DMS114 treated with DMSO at 0.1 percent for 48 hours (cell line): Measurements from ENCODE around the gene BCAP31.
"Not testable (repeated sequence)": the region's sequence is repeated elsewhere in the genome, so short reads cannot be mapped to it uniquely, and the experiment has no call there.

Experiments used
- DNase-seq: peaks from one replicate; lab custom pipeline; 2025; ENCODE audit not compliant: unreplicated experiment; lab: John Stamatoyannopoulos, UW

The BCAP31 gene

DNA sequence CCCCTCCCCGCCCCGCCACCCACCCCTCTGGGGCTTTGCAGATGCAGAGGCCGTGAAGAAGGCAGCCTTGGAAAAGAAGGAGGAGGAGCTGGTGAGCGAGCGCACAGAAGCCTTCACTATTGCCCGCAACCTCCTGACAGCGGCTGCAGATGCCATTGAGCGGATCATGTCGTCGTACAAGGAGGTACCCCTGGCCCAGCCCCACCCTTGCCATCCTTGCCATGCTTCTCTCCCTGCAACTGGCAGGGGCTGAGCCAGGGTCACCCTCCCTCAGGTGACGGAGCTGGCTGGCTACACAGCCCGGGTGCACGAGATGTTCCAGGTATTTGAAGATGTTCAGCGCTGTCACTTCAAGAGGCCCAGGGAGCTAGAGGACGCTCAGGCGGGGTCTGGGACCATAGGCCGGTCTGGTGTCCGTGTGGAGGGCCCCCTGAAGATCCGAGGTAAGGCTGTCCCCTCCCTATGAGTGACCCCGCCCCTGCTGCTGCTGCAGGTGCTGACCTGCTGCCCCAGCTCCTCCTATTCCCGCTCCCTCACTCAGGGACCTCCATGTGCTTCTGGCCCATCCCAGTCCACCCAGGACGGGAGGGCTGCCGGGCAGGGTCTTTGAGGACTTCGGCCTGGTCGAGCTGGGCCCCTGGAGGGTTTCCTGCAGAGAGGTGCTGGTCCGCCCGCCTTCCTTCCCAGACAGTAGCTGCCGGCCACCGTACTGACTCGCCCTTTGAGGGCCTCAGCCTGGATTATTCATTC lies 12.1 kb upstream of the BCAP31 start:
- DNase-seq = no peak

DNA sequence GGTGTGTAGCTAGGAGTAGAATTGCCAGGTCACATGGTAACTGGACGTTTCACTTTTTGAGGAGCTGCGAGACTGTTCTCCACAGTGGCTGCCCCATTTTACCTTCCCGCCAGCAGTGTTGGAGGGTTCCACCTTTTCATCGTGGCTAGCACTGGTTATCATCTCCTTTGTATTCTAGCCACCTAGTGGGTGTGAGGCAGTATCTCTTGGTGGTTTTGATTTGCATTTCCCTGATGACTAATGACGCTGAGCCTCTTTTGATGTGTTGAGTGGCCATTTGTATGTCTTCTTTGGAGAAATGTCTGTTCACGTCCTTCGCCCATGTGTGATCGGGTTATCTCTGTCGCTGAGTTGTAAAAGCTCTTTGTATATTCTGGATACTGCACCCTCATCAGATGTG lies 11.1 kb upstream of the BCAP31 start:
- no peak for DNase-seq

DNA sequence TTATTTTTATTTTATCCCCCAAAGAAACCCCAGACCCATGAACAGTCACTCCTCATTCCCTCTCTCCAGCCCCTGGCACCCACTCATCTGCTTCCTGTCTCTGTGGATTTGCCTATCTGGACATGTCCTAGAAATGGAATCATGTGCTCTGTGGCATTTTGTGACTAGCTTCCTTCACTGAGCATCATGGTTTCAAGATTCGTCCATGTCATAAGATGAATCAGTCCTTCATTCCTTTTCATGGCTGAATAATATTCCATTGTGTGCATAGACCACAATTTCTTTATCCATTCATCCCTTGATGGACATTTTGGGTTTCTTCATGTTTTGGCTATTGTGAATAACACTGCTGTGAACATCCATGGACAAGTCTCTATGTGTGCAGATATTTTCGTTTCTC lies 10.7 kb upstream of the BCAP31 start:
- no peak for DNase-seq

DNA sequence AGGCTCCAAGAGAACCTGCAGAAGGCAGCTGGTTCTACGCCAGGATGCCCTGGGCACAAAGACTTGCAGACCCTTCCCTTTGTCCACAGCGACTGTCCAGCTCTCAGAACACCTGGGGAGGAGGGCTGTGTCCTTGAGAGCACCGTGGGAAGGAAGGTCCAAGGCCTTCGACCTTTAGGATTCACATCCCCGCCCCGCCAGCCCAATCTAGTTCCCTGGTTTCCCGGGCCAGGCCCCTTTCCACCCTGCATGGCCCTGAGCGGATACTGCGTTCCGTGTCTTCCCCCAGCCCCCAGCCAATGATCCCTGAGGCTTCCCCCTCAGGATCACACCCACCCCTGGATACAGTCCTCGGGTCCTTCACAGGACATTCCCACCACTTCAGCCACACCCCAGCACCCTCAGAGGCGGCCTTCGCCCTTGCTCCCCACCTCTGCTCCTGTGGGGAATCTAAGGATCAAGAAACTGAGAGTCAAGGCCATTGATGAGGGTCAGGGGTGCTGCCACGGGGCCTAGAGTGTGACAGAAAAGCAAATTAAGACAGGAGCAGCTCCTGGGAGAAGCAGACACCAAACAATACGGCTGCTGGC lies 9.6 kb upstream of the BCAP31 start:
- no peak for DNase-seq

DNA sequence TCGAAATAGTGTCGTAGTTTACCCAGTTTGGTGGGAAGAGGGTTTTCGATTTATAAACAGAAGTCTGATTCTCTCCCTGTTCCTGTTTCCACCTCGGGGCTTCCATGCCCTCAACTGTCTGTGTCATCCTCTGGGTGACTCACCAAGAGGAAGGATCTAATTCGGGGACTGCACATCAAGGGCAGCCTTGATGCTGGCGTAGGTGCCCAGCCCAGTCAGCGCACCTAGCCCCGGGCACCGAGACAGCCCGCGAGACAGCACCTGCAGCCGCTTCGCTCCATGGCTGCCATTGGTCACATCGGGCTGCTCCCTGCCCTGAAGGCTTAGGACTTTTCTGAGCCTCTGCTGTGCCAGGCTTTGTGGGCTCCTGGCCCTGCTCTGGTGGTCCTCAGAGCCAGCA lies 8.2 kb upstream of the BCAP31 start:
- DNase-seq = no peak

DNA sequence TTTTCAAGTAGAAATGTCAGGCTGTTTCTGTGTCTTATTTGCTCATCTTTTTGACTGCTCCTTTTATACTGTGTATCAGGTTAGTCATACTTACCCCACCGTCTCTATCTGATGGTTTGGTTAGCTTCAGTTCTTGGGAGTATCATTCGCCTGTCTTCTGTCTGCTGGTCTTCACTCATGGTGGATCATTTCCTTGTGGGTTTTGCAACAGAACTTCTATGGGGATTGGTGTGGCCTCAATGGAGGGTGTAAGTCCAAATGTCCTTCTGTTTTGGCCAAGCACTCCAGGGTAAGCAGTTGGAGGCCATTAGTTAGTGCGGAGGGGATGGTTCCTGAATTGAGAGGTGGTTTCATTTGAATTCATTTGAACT lies 7.6 kb upstream of the BCAP31 start:
- DNase-seq = no peak

DNA sequence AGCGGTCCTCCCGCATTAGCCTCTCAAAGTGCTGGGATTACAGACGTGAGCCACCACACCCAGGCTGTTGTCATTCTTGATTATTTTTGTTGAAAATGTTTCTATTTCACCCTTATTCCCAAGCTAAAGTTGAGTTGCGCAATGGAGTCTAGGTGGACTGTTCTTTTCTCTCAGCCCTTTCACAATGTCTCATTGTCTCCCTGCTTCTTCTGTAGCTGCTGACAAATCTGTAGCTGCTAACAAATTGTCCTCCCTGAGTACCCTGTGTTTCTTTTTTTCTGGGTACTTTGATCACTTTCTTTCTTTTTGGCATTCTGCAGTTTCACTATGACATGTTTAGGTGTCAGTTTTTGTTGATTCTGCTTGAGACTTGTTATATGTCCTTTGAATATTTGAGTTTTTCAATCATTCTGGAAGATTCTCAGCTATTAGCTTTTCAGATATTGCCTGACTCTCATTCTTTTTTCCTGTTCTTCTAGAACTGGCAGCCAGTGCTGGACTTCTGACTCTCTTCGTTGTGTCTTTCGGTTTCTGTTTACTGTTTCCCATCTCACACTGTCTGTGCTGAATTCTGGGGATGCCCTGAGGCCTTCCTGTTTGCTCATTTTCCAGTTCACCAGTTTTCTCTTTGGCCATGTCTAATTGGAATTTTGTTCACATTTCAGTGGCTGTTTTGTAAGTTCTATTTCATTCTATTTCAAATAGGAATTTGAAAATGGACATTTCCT lies 7.1 kb upstream of the BCAP31 start:
- no peak for DNase-seq

DNA sequence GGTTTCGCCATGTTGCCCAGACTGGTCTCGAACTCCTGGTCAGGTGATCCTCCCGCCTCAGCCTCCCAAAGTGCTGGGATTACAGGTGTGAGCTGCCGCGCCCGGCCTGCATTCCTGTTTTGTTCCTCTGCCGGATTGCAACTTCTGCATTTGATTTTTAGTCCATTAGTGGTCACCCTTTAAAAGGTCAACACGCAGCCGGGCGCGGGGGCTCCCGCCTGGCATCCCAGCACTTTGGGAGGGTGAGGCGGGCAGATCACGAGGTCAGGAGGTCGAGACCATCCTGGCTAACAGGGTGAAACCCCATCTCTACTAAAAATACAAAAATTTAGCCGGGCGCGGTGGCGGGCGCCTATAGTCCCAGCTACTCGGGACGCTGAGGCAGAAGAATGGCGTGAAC lies 5.9 kb upstream of the BCAP31 start:
- not testable (repeated sequence) for DNase-seq

DNA sequence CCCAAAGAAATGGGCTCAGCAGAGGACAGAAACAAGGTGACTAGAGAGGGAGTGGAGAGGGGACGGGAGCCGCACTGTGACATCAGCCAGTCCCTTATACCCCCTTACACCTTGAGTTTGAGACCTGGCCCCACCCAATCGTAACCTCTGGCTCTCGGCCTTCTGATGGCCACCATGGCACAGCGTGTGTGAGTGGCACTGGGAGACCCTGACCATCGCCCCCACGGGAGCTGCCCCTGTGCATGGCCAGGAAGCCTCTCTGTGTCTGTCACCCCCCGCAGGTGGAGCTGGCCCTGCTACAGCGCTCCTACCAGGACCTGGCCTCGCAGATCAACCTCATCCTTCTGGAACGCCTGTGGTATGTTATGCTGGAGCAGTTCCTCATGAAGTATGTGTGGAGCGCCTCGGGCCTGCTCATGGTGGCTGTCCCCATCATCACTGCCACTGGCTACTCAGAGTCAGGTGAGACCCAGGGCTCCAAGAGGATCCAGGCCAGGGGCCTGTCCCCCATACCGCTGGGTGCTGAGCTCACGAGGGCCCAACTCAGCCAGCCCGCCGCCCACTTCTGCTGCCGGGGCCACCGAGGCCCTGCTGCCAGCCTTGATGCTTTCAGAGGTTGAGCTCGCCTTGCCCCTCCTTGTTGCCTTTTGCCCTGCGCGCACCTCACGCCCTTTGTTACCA lies 4.9 kb upstream of the BCAP31 start:
- DNase-seq = no peak

DNA sequence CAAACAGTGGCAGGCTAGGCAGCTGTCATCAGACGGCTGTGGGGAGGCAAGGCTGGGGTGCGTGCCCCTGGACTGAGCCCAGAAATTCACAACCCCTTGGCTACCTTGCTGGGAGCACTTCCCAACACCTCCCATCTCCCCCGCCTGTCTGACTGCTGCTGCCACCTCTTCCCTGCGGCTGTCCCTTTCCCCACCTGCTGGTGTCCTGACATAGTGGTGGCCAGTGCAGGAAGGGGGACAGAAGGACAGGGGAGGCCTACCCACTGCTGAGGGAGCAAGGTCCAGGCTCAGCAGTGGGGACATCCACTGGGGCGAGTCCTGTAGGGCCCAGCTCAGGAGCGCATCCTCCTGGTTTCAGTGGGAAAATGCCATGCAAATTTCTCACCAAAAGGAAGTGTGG lies 3.9 kb upstream of the BCAP31 start:
- DNase-seq = no peak

DNA sequence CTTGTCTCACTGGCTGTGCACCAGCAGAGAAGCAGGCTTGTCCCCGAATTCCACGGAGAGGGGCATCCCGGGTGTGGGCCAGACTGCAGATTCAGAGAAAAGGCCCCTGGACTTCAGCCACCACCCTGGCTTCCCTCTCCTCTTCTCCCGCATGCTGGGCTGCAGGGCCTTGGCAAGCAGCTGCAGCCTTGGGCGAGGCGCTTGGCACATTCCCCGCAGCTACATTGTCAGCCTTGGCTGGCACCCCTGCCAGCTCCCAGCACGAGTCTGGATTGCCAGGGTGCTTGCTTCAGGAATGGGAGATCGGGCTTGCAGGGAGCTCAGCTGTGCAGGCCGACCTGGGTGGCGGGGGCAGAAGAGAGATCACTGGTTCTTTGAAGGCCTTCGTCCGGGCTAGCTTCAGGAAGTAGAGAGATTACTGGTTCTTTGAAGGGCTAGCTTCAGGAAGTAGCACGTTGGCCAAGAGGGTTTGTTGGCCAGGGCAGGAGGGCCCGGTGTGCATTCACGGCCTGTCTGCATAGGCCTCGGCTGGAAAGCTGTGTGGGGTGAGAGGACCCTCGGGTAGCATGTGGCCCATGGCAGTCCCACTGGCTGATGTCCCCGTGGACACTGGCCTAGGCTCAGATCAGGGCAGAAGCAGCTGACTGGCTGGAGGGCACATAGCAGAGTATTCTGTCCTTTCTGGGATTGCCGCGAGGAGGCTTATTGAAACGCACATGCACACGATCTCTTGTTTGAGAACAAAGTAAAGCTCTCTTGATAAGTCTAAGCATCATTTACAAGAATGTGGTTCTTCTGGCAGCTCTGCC lies 3.1 kb upstream of the BCAP31 start:
- DNase-seq = no peak

DNA sequence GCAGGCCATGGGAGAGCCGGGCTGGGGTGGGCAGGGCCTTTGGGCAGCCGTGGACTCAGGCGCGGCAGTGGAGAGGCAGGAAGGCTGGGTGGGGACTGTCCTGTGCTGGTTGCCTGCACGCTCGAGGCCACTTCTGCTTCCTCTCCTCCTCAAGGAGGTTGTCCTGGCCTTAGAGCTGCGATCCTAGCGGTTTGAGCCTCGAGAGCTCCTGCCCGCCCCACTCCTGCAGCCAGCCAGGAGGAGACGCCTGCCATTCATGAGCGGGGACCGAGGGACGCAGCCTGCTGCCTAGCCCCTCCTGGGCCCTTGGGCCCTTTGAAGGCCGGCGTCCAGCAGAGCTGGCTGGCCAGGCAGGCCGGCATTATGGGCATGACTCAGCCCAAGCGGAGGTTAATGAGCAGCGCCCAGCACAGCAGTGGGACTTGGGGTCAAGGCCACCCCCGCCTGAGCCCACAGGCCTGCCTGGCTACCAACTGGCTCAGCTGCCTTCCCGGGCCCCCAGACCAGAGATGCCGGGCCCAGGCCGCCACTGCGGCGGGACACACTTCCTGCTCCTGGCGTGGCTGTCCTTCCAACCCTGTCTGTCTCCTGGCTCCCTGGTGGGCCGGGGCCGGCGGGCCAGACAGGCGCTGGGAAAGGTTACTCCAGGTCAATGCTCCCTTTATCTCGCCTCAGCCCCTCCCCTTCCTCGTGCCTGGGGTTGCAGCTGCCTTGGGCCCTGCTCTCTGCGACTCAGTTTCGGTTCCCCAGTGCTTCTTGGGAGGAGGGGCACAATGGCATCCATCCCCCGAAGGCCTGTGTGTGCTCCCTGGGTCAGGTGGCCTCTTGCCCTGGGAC lies 2.3 kb upstream of the BCAP31 start:
- DNase-seq = no peak

DNA sequence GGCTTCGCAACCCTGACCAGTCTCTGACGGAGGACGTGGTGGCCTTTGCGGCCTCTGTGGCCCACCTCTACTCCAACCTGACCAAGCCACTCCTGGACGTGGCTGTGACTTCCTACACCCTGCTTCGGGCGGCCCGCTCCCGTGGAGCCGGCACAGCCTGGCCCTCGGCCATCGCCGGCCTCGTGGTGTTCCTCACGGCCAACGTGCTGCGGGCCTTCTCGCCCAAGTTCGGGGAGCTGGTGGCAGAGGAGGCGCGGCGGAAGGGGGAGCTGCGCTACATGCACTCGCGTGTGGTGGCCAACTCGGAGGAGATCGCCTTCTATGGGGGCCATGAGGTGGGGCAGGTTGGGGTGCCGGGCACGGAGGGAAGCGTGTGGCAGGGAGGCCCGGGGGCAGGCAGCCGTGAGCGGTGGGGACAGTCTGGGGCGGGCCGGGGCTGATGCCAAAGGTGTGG lies 1.7 kb upstream of the BCAP31 start:
- DNase-seq = no peak

DNA sequence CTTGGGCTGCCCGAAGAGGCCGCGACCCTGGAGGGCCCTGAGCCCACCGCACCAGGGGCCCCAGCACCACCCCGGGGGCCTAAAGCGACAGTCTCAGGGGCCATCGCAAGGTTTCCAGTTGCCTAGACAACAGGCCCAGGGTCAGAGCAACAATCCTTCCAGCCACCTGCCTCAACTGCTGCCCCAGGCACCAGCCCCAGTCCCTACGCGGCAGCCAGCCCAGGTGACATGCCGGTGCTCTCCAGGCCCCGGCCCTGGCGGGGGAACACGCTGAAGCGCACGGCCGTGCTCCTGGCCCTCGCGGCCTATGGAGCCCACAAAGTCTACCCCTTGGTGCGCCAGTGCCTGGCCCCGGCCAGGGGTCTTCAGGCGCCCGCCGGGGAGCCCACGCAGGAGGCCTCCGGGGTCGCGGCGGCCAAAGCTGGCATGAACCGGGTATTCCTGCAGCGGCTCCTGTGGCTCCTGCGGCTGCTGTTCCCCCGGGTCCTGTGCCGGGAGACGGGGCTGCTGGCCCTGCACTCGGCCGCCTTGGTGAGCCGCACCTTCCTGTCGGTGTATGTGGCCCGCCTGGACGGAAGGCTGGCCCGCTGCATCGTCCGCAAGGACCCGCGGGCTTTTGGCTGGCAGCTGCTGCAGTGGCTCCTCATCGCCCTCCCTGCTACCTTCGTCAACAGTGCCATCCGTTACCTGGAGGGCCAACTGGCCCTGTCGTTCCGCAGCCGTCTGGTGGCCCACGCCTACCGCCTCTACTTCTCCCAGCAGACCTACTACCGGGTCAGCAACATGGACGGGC lies 1.0 kb upstream of the BCAP31 start:
- DNase-seq = no peak

DNA sequence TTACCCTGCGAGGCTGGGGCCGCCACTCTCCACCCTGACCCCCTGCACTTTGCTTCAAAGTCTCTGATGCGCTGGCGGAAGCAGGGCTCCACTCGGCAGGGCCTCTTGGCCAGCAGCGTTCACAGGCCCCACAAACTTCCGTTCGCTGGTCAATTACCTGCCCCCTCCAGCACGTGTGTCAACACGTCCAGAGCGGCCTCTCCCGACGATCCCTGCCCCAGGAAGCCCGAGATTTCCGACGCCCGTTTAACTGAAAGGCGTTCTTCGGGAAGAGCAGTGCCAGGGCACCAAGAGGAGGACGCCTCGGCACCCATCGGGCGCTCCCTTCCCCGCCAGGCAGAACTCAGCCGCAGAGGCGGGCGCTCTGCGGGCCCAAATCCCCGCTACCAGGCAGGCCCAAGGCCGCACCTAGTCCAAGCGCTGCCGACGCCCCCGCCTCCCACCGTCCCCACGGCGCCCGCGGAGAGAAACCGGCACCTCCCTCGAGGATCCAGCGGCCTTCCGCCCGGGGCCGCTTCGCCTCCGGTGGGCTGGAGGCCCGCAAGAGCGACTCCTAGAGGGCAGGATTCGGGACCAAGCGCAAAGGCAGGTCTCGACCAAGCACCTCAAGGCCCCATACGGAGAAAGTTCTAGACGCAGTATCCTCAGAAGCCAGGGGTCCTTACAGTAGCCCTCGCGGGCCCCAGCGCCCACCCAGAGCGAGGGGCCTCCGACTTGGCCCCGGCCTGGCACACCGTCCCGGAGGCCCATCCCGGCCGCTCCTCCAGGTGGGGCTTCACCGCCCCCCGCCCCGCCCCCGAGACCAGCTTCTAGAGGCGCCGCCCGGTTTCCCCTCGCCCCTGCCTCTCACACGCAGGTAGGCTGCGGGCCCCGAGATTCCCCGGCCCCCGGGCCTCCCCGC lies 586 bp downstream of the BCAP31 start:
- DNase-seq = no peak

DNA sequence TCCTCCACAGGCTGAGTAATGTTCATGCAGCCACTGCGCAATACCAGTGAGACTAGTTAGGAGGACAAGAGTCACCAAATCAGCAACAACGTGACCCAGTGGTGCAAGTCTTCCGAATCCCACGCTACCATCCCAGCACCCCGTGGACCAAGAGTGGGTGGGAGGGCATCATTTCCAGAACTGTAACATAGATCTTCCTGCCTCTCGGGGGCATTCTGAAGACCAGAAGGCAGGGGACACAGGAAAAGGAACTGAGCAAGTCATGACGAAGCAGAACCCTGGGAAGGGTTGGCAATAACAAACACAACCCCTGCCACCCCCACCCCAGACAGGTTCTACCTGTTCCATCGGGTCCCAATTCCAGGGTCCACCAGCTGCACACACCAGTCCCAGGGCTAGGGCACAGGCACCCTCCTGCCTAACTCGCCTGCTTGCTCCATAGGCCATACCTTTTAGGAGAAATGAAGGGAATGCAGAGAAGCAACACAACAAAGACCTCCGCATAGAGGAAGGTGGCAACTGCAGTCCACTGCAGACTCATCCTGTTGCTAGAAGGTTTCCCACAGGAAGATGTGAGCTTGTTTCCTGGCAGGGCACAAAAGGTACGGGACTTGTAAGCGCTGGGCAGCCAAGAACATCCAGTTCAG lies 1.4 kb downstream of the BCAP31 start:
- no peak for DNase-seq

DNA sequence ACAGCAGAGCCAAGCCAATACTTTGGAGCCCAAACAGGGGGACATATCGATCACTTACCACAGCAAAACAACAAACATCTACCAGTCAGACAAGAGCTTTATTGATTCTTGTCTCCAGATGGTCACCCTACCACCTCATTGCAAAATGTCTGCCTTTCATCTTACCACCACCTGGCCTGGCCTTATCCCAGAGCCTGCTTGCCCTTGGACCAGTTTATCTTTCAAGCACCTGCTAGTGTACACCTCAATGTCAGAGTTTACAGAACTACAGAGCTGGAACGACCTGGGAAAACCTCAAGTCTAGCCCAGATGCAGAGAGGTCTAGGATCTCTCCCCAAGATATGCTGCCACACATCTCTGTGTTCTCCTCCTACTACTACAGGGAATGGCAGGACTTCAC lies 4.5 kb downstream of the BCAP31 start:
- no peak for DNase-seq

DNA sequence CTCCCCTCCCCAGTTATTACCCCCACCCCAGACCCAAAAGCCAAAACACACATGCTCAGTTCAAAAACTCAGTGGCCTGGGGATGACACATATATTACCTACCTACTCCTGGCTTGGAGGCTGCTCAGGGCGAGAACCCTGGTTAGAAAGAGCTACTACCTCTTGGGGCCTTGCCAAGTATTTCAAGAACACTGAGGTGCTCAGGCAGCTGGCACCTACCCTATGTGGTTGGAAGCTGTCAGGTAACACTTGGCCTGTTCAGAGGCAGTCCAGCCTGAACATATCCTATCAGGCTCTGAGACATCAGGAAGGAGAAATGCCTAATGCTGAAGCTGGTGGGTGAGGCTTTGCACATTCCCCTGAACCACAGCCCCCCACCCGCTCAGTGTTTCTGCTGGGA lies 4.9 kb downstream of the BCAP31 start:
- no peak for DNase-seq
